COLO829 (cell line): ENCODE results near the gene HSPA14.
"Not testable (repeated sequence)": the region's sequence is repeated elsewhere in the genome, so short reads cannot be mapped to it uniquely, and the experiment has no call there.

Source experiments
- DNase-seq: peaks from one replicate; pipeline ENCODE4 v3.0.0; 2012; ENCODE audit warnings: low spot score

HSPA14 gene

GRCh38 chr10:14838582-14839304, 637 bp downstream of the HSPA14 start:
- DNase-seq = no peak

GRCh38 chr10:14839305-14839695, 1.2 kb downstream of the HSPA14 start:
- no peak for DNase-seq

GRCh38 chr10:14840178-14840577, 2.1 kb downstream of the HSPA14 start:
- no peak for DNase-seq

- no peak for DNase-seq
Observed at GRCh38 chr10:14843327-14843988, 5.4 kb downstream of the HSPA14 start.

GRCh38 chr10:14844948-14845347, 6.8 kb downstream of the HSPA14 start:
- no peak for DNase-seq

GRCh38 chr10:14852236-14852635, 14.1 kb downstream of the HSPA14 start:
- no peak for DNase-seq

- no peak for DNase-seq
Observed at GRCh38 chr10:14855453-14855852, 17.3 kb downstream of the HSPA14 start.

- DNase-seq = no peak
Observed at GRCh38 chr10:14858338-14858960, 20.3 kb downstream of the HSPA14 start.

GRCh38 chr10:14859043-14859442, 20.9 kb downstream of the HSPA14 start:
- DNase-seq = no peak

- no peak for DNase-seq
Observed at GRCh38 chr10:14859775-14860174, 21.7 kb downstream of the HSPA14 start.

- no peak for DNase-seq
Observed at GRCh38 chr10:14860791-14861190, 22.7 kb downstream of the HSPA14 start.

GRCh38 chr10:14864466-14864865, 26.4 kb downstream of the HSPA14 start:
- not testable (repeated sequence) for DNase-seq

- not testable (repeated sequence) for DNase-seq
Observed at GRCh38 chr10:14864871-14865270, 26.8 kb downstream of the HSPA14 start.

- DNase-seq = no peak
Observed at GRCh38 chr10:14873090-14873760, 35.1 kb downstream of the HSPA14 start.

- no peak for DNase-seq
Observed at GRCh38 chr10:14875941-14876340, 37.8 kb downstream of the HSPA14 start.

GRCh38 chr10:14876764-14877163, 38.7 kb downstream of the HSPA14 start:
- no peak for DNase-seq

GRCh38 chr10:14878266-14879123, 40.4 kb downstream of the HSPA14 start, which contains the start of gene SUV39H2:
Gene SUV39H2 (plus strand): TSS chr10:14878866. CDS start chr10:14878889, 23 bp downstream.
- peak; percentile 98 for DNase-seq

GRCh38 chr10:14879124-14879927, 41.2 kb downstream of the HSPA14 start:
- peak; percentile 3 for DNase-seq

GRCh38 chr10:14879928-14880193, 41.8 kb downstream of the HSPA14 start:
- DNase-seq = no peak

- peak; percentile 1 for DNase-seq
Observed at GRCh38 chr10:14880229-14880628, 42.1 kb downstream of the HSPA14 start.

GRCh38 chr10:14884082-14884481, 46.0 kb downstream of the HSPA14 start:
- DNase-seq = no peak
